ENCODE data around the gene TCAP. TPM values are rescaled to one million over a fixed set of nuclear protein-coding genes. Genes with fewer than 3 reads are reported as not detected.

The TCAP gene
- total and polyA plus RNA-seq, 2 experiments from 2014 or later = 79.1 to 105 TPM

- Histone ChIP-seq H3K36me3 (no peaks in the 10 kb centered on the region), H3K9me3 (ENCODE audit: low read depth) (no peaks in the 10 kb centered on the region), H3K27me3 (no peaks in the 10 kb centered on the region), H3K4me1 (ENCODE audit: low read depth) (peaks cover 20% of the 10 kb centered on the region), H3K27ac (no peak overlapping the region), H3K4me3 (no peak overlapping the region)
- TF ChIP-seq, protein P1, sequence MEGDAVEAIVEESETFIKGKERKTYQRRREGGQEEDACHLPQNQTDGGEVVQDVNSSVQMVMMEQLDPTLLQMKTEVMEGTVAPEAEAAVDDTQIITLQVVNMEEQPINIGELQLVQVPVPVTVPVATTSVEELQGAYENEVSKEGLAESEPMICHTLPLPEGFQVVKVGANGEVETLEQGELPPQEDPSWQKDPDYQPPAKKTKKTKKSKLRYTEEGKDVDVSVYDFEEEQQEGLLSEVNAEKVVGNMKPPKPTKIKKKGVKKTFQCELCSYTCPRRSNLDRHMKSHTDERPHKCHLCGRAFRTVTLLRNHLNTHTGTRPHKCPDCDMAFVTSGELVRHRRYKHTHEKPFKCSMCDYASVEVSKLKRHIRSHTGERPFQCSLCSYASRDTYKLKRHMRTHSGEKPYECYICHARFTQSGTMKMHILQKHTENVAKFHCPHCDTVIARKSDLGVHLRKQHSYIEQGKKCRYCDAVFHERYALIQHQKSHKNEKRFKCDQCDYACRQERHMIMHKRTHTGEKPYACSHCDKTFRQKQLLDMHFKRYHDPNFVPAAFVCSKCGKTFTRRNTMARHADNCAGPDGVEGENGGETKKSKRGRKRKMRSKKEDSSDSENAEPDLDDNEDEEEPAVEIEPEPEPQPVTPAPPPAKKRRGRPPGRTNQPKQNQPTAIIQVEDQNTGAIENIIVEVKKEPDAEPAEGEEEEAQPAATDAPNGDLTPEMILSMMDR (IDR thresholded peaks at IDR 0.05; ENCODE audit: low read depth, low read length) = no peak
- no peak for DNase-seq (ENCODE audit: low read depth in 1 of 2, low spot score in 1 of 2)
Observed at GRCh38 chr17:39683295-39683939, 18.3 kb downstream of the TCAP start.

DNA sequence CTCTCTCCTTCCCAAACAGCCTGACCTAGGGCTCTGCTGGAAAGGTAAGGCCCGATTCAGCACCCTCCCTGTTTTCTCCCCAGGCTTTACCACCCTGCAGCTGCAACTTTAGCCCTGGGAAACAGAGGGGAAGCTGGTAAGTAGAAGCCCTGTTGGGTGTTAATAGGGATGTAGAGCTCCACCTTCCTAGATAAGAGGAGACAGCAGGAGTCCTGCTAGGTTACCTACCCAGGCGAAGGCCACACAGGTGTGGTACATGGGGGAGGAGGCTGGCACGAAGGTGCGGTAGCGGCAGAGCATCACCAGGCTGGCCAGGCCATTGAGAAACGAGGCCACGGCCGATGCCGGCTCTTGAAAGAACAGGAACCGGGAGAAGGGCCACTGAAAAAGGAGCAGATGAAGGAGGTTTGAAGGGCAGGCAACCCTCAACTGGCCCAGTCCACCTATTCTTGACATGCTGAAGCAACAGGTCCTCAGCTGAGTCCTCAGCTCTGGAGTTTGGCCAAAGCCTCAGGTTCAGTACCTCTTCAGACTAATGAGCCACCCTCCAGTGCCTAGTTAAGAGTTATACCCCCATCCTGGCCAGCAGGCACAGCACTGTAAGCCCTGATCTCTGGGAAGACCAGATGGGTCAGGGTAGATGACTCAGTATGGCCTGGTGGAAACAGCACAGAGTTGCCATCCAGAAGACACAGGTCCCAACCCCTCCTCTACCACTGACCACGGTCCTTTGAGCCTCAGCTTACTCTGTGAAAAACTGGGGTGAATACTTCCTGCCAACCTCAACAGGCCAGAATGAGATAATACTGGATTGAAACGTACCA lies 19.4 kb downstream of the TCAP start:
- no peaks in the 10 kb centered on the region for H3K9me3 ChIP-seq (ENCODE audit: low read depth)
- TF ChIP-seq, protein P1 (IDR thresholded peaks at IDR 0.05; ENCODE audit: low read depth, low read length) = no peak
- no peak overlapping the region for H3K27ac ChIP-seq
- H3K36me3 ChIP-seq = no peaks in the 10 kb centered on the region
- no peak overlapping the region for H3K4me3 ChIP-seq
- no peak for DNase-seq (ENCODE audit: low read depth in 1 of 2, low spot score in 1 of 2)
- peaks cover 15% of the 10 kb centered on the region for H3K4me1 ChIP-seq (ENCODE audit: low read depth)
- H3K27me3 ChIP-seq = no peaks in the 10 kb centered on the region

- Histone ChIP-seq H3K9me3 (ENCODE audit: low read depth) (no peaks in the 10 kb centered on the region), H3K4me1 (ENCODE audit: low read depth) (peaks cover 9% of the 10 kb centered on the region), H3K4me3 (peak overlapping the region; percentile 68), H3K36me3 (no peaks in the 10 kb centered on the region), H3K27ac (peak overlapping the region; percentile 96), H3K27me3 (no peaks in the 10 kb centered on the region)
- no peak for DNase-seq (ENCODE audit: low read depth in 1 of 2, low spot score in 1 of 2)
- TF ChIP-seq, protein P1 (IDR thresholded peaks at IDR 0.05; ENCODE audit: low read depth, low read length) = no peak
Observed at GRCh38 chr17:39687101-39687545, 22.0 kb downstream of the TCAP start.

- peak; percentile 89 to 92 for DNase-seq (ENCODE audit: low read depth in 1 of 2, low spot score in 1 of 2)
- H3K36me3 ChIP-seq = no peaks in the 10 kb centered on the region
- H3K4me1 ChIP-seq (ENCODE audit: low read depth) = peaks cover 9% of the 10 kb centered on the region
- no peaks in the 10 kb centered on the region for H3K27me3 ChIP-seq
- H3K4me3 ChIP-seq = peak within 1 kb of the TSS; percentile 68
- H3K27ac ChIP-seq = peak within 1 kb of the TSS; percentile 96
- TF ChIP-seq, protein P1 (IDR thresholded peaks at IDR 0.05; ENCODE audit: low read depth, low read length) = no peak
- no peaks in the 10 kb centered on the region for H3K9me3 ChIP-seq (ENCODE audit: low read depth)
Observed at GRCh38 chr17:39687546-39688474, 22.7 kb downstream of the TCAP start, which contains the start of gene PGAP3. PGAP3 (minus strand) TSS chr17:39688057; CDS start chr17:39688014, 43 bp downstream.

DNA sequence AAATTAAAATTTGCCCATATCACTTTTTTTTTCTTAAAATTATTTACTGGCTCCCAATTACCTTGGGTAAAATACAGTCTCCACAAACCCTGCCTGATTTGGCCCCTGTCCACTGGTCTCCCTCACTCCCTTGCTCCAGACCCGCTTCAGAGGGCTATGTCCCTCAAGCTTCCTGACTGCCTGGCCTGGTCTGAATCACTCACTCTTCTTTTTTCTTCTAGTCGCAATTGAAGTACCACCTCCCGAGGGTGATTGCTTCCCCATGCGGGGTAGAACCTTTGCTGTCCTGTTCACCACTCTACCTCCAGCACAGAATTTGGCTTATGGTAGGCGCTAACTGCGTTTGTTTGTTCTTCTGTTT lies 23.3 kb downstream of the TCAP start:
- Histone ChIP-seq H3K36me3 (no peaks in the 10 kb centered on the region), H3K4me1 (ENCODE audit: low read depth) (peaks cover 9% of the 10 kb centered on the region), H3K9me3 (ENCODE audit: low read depth) (no peaks in the 10 kb centered on the region), H3K27me3 (no peaks in the 10 kb centered on the region), H3K27ac (peak overlapping the region; percentile 96), H3K4me3 (peak overlapping the region; percentile 68)
- TF ChIP-seq, protein P1 (IDR thresholded peaks at IDR 0.05; ENCODE audit: low read depth, low read length) = no peak
- DNase-seq (ENCODE audit: low read depth in 1 of 2, low spot score in 1 of 2) = no peak
